ENCODE data around the gene ATXN3L.

ATXN3L gene

DNA sequence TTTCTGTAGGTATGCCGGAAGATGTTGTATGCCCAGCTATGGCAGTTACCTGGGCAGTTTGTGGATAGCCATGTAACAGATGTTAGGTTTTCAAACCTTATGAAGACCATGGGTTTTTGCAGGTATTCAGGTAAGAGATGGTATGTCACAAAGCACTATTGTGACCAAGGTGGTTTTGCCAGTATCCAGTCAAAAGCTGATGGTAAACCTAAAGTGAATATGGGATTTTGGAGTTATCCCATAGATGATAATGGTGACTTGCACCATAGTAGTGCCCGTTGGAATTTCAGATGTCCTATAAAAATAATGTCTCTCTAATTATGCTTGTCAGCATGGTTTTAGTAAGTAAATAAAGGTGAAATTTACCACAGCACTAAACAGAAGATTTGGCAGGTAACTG is at the start of gene ATXN3L:
TSS of gene ATXN3L (minus strand) at position 101 of the 400 bp plus-strand sequence. CDS start 119 bp downstream, outside the sequence.
- no peak for FAIRE-seq

GRCh38 chrX:13369256-13370030 is 49.6 kb upstream of the ATXN3L start:
- FAIRE-seq, result no peak
- no peak for DNase-seq (ENCODE audit: extremely low spot score, insufficient read length, low read depth)

More for the DNA sequence above, at the start of gene ATXN3L:
- DNase-seq (ENCODE audit: extremely low spot score, insufficient read length, low read depth), result no peak

DNA sequence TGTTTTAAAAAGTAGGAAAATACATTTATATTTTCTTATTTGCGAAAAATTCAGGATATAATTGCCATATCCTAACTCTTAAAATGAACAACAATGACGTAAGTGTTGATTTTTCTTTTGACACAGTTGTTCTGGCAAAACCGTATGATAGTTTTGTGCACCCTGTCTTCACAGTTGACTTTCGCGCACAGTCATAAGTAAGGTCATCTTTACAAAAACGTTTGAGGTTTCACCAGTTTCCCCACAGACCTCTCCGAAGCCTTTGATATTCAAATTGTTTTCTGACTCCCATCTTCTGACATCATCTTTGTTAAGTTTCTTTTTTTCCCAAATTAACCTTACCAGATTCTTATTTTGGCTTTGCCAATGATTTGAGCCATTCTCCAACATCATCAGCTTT is 48.1 kb upstream of the ATXN3L start:
- FAIRE-seq, result no peak

GRCh38 chrX:13366698-13367097 is 46.8 kb upstream of the ATXN3L start:
- no peak for DNase-seq (ENCODE audit: extremely low spot score, insufficient read length, low read depth)
- no peak for FAIRE-seq

More for the DNA sequence above, 48.1 kb upstream of the ATXN3L start:
- DNase-seq (ENCODE audit: extremely low spot score, insufficient read length, low read depth), result no peak

DNA sequence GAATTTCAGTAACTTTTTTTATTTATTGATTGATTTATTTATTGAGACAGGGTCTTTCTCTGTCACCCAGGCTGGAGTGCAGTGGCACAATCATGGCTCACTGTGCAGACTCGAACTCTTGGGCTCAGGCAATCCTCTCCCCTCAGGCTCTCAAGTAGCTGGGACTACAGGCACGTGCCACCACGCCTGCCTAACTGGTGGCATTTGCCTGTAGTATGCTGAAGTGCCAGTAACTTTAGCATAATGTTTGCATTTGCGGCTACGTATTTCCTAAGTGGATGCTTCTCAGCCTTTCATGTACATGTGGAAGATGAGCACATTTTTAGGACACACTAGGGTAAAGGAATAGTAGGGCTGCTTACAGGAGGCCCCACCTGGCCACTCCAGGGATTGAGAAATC is 45.3 kb upstream of the ATXN3L start:
- FAIRE-seq (no peak), DNase-seq (ENCODE audit: extremely low spot score, insufficient read length, low read depth) (no peak)

GRCh38 chrX:13364230-13364857 is 44.5 kb upstream of the ATXN3L start:
- no peak for DNase-seq (ENCODE audit: extremely low spot score, insufficient read length, low read depth)
- peak; percentile 57 for FAIRE-seq

- FAIRE-seq, result no peak
These were observed 40.3 kb upstream of the ATXN3L start for GRCh38 chrX:13360146-13360545.

GRCh38 chrX:13357925-13358324 is 38.1 kb upstream of the ATXN3L start:
- FAIRE-seq, result no peak
- no peak for DNase-seq (ENCODE audit: extremely low spot score, insufficient read length, low read depth)

More at GRCh38 chrX:13360146-13360545, 40.3 kb upstream of the ATXN3L start:
- no peak for DNase-seq (ENCODE audit: extremely low spot score, insufficient read length, low read depth)

GRCh38 chrX:13346646-13347045 is 26.8 kb upstream of the ATXN3L start:
- DNase-seq (ENCODE audit: extremely low spot score, insufficient read length, low read depth), result no peak
- FAIRE-seq, result no peak

GRCh38 chrX:13345438-13345837 is 25.6 kb upstream of the ATXN3L start:
- DNase-seq (ENCODE audit: extremely low spot score, insufficient read length, low read depth) (no peak), FAIRE-seq (no peak)

- DNase-seq (ENCODE audit: extremely low spot score, insufficient read length, low read depth) (no peak), FAIRE-seq (peak; percentile 81)
These were observed 25.2 kb upstream of the ATXN3L start for GRCh38 chrX:13345037-13345436.

GRCh38 chrX:13341491-13342101 is 21.7 kb upstream of the ATXN3L start:
- DNase-seq (ENCODE audit: extremely low spot score, insufficient read length, low read depth) (no peak), FAIRE-seq (peak; percentile 35)

DNA sequence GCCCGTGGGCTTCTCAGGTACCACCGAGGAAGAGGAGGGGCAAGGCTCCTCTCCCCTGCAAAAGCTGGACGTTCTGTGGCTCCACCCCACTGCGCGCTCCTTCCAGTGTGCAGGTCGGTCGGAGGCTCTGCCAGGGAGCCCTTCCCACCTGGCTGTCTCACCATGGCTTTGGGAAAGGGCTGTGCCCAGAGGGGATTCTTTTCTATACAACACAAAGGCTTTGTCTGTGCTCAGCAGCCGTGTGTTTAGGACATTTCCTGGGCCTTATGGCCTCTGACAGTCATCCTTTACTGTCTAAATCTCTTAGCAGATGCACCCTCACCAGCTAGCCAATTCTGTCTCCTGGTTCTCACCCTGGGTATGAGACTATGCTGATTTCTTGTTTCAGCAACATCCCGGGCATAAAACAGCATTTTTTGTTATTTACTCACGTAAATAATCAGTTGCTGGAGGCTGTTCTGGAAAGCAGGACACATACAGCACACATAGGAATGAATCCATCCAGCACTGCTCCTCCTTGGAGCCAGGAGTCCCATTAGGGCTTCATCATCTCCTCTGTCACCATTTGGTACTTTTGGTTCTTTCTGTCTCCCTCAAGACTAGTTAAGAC is 20.4 kb upstream of the ATXN3L start:
- no peak for DNase-seq (ENCODE audit: extremely low spot score, insufficient read length, low read depth)
- FAIRE-seq, result no peak

GRCh38 chrX:13339607-13340006 is 19.8 kb upstream of the ATXN3L start:
- no peak for FAIRE-seq

DNA sequence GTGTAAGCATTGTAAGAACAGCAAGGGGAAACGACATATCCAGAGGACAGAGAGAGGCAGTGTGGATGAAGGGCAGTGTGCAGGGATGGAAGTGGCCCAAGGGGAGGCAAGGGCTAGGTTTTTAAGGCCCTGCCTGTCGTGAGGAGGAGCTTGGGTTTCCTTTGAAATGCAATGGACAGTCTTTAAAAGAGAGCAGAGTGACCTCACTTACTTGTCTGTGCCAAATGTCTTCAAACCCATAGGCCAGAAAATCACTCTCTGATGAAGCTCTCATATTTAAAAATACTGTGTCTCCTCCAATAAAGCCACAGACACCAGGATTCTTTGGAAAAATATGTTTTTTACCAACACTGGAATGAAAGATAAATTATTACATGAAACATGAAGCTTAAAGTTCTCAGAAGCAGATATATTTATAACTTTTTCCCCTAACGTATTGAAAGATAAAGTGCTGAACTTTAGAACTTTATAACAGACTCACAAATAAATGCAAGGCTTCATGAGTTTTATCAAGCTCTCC is 19.2 kb upstream of the ATXN3L start:
- FAIRE-seq (no peak), DNase-seq (ENCODE audit: extremely low spot score, insufficient read length, low read depth) (no peak)

More at GRCh38 chrX:13339607-13340006, 19.8 kb upstream of the ATXN3L start:
- no peak for DNase-seq (ENCODE audit: extremely low spot score, insufficient read length, low read depth)

- FAIRE-seq (no peak), DNase-seq (ENCODE audit: extremely low spot score, insufficient read length, low read depth) (no peak)
These were observed 14.6 kb upstream of the ATXN3L start for GRCh38 chrX:13334491-13334890.

- FAIRE-seq (no peak), DNase-seq (ENCODE audit: extremely low spot score, insufficient read length, low read depth) (no peak)
These were observed 10.6 kb upstream of the ATXN3L start for GRCh38 chrX:13330446-13330845.

- DNase-seq (ENCODE audit: extremely low spot score, insufficient read length, low read depth) (no peak), FAIRE-seq (no peak)
These were observed 7.8 kb upstream of the ATXN3L start for GRCh38 chrX:13327666-13328065.

- DNase-seq (ENCODE audit: extremely low spot score, insufficient read length, low read depth) (no peak), FAIRE-seq (no peak)
These were observed 3.4 kb upstream of the ATXN3L start for GRCh38 chrX:13323241-13323640.

- FAIRE-seq (no peak), DNase-seq (ENCODE audit: extremely low spot score, insufficient read length, low read depth) (no peak)
These were observed 2.5 kb downstream of the ATXN3L start for GRCh38 chrX:13317366-13317765.

All from GM18507 (cell line).